Heart right ventricle (tissue), 16 donors: ENCODE results near the gene MEF2C. TPM values are rescaled to one million over a fixed set of nuclear protein-coding genes. Genes with fewer than 3 reads are reported as not detected.

Experiments
- ATAC-seq, 8 donors: fragments of 200-7000 bp; cut with Tn5 transposase; one replicate each; pipeline ENCODE4 v1.9.1; 2020; ENCODE audit warnings: mild to moderate bottlenecking in 8 of 8, moderate library complexity in 8 of 8, moderate number of reproducible peaks in 1 of 8
- DNase-seq, 2 donors: peaks; one replicate each; pipeline ENCODE4 v3.0.0-alpha.2; 2020
- H3K27ac ChIP-seq, 10 donors: fragments of 200-600 bp; sonication (generic) in 2 of 10; one replicate each; pipeline versions ENCODE4 v1.5.0 to v1.8.0; 2020 to 2022; ENCODE audit warnings: mild to moderate bottlenecking in 3 of 10
- H3K27me3 ChIP-seq, 7 donors: fragments of 200-600 bp; one replicate each; pipeline ENCODE4 v1.8.0; 2021 to 2022; ENCODE audit warnings: mild to moderate bottlenecking in 2 of 7
- H3K36me3 ChIP-seq, 9 donors: fragments of 200-600 bp; sonication (generic) in 1 of 9; one replicate each; pipeline versions ENCODE4 v1.5.0 to v1.8.0; 2020 to 2022; ENCODE audit warnings: mild to moderate bottlenecking in 2 of 9
- H3K4me1 ChIP-seq, 9 donors: fragments of 200-600 bp; sonication (generic) in 1 of 9; one replicate each; pipeline versions ENCODE4 v1.5.0 to v1.8.0; 2020 to 2022; ENCODE audit warnings: mild to moderate bottlenecking in 4 of 9
- H3K4me3 ChIP-seq, 10 donors: fragments of 200-600 bp; sonication (generic) in 2 of 10; one replicate each; pipeline versions ENCODE4 v1.5.0 to v1.8.0; 2020 to 2022; ENCODE audit warnings: mild to moderate bottlenecking in 7 of 10, moderate library complexity in 2 of 10
- H3K9me3 ChIP-seq, 11 donors: fragments of 200-600 bp in 10 of 11; sonication (generic) in 2 of 11; one replicate each; pipeline versions ENCODE4 v1.5.0 to v1.8.0; 2013 to 2022; ENCODE audit warnings: mild to moderate bottlenecking in 2 of 11, control low read depth in 1 of 11, moderate library complexity in 1 of 11
- WGBS, 2 donors: extraction: QIAGEN DNeasy Blood & Tissue Kit; methylation state at CpG; one replicate each; pipeline ENCODE4 v1.1.7; 2013; ENCODE audit warnings: inconsistent platforms in 1 of 2; 5-methylcytosine and 5-hydroxymethylcytosine counted together
- intact Hi-C, 10 donors: fragments of 100-400 bp; cut with DNase I; formaldehyde crosslinking; loops; one replicate each; pipeline versions ENCODE4 v1.11.1 to v1.14.2; 2022
- polyA plus RNA-seq, 2 donors: library from polyadenylated mRNA; stranded (reverse); fragments of 200-250 nt; gene quantifications; one replicate each; pipeline ENCODE4 v1.2.3, GENCODE V29; 2013
- total RNA-seq, 10 donors: library from RNA; stranded (reverse); fragmentation: NEBNext Ultra II Directional in 3 of 10; extraction: Animal tissue kit (Norgen Biotek cat#: 25700) in 3 of 10; gene quantifications; one replicate each; pipeline versions ENCODE4 v1.2.1 to v1.2.4, GENCODE V29; 2021 to 2023
- TF ChIP-seq, protein P1 (sequence below), 9 donors: fragments of 200-600 bp; sonication (generic) in 2 of 9; IDR thresholded peaks; one replicate each; pipeline versions ENCODE4 v1.5.0 to v1.8.0; 2021 to 2022; ENCODE audit warnings: antibody characterized with exemption in 9 of 9, mild to moderate bottlenecking in 5 of 9, moderate library complexity in 1 of 9
- donor health status: Arrhythmogenic right ventricular cardiomyopathy.
- donor health status: ischemic (EF 13 %, LVEDD 7.1; RV severe dilation, severe dysfunction).
- donor health status: healthy with polysubstance abuse.
- donor health status: DM: no; HTN: yes; CAD: no.
- donor health status: DM: no; HTN: no; CAD: no.
- donor health status: ischemic (EF 25% LVEDD 6.9; RV normal size, moderate dysfunction).
- donor health status: ischemic (EF 25% LVEDD 5.7; RV mildly dilated, moderate dysfunction).
- donor health status: healthy.
- donor health status: DM: yes; HTN: yes; CAD: no.
- donor health status: Ischemic cardiomyopathy.
- donor health status: ischemic (EF 35%, LVEDD 5.7; RV mildly dilated, moderate dysfunction).
- donor health status: nonischemic (EF 11% LVEDD 7.7; RV severe dilation, severe dysfunction).
- donor health status: DM: yes; HTN: yes; CAD: no.
- donor health status: PGD.
- donor health status: ischemic (EF 29% LVEDD 5.4; RV normal size, mild dysfunction).
- donor health status: nonischemic (EF 23%, LVEDD 6.1; RV moderate dilation, normal function).

The MEF2C gene
- total and polyA plus RNA-seq, 12 donors = 11.2 to 88.7 (median 66.3) TPM

DNA sequence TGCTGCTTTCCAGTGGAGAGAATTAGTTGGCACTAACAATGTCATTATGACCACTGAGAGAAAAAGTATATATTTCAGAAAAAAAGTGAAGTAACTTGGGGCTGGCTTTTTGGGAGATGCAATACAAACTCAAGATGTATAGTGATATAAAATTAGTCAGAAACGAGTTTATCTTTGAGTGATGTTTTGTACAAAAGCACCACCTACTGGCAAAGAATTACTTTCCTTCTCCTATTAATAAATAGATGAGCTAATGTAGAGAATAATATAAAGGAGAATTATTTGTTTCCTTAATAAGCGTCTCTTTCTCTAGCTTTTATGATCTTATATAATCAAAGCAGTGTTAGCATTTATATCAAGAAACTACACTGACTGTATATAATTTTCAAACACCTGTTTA lies 158.8 kb downstream of the MEF2C start:
- Histone ChIP-seq H3K36me3 (peaks cover 0 to 100% (median 44%) of the 10 kb centered on the region in 9 donors), H3K9me3 (no peaks in the 10 kb centered on the region), H3K27me3 (no peaks in the 10 kb centered on the region), H3K4me1 (peaks cover 0 to 21% (median 0%) of the 10 kb centered on the region in 9 donors), H3K27ac (no peak overlapping the region), H3K4me3 (no peak overlapping the region)
- intact Hi-C loops = loop anchor here in 6 of 10 donors (10.0 kb wide), 4 partner anchors 1461 to 1681 kb away; partner anchors contain the start of gene CETN3 (in 1 of the 6)
- TF ChIP-seq, protein P1, sequence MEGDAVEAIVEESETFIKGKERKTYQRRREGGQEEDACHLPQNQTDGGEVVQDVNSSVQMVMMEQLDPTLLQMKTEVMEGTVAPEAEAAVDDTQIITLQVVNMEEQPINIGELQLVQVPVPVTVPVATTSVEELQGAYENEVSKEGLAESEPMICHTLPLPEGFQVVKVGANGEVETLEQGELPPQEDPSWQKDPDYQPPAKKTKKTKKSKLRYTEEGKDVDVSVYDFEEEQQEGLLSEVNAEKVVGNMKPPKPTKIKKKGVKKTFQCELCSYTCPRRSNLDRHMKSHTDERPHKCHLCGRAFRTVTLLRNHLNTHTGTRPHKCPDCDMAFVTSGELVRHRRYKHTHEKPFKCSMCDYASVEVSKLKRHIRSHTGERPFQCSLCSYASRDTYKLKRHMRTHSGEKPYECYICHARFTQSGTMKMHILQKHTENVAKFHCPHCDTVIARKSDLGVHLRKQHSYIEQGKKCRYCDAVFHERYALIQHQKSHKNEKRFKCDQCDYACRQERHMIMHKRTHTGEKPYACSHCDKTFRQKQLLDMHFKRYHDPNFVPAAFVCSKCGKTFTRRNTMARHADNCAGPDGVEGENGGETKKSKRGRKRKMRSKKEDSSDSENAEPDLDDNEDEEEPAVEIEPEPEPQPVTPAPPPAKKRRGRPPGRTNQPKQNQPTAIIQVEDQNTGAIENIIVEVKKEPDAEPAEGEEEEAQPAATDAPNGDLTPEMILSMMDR (IDR thresholded peaks at IDR 0.05) = peak in 3 of 9 donors; percentile 22 to 35 (median 32)
- 46 to 50% methylated on average over 2 of the region's 2 CpGs for WGBS, 2 donors
- ATAC-seq = no peak
- DNase-seq = no peak

DNA sequence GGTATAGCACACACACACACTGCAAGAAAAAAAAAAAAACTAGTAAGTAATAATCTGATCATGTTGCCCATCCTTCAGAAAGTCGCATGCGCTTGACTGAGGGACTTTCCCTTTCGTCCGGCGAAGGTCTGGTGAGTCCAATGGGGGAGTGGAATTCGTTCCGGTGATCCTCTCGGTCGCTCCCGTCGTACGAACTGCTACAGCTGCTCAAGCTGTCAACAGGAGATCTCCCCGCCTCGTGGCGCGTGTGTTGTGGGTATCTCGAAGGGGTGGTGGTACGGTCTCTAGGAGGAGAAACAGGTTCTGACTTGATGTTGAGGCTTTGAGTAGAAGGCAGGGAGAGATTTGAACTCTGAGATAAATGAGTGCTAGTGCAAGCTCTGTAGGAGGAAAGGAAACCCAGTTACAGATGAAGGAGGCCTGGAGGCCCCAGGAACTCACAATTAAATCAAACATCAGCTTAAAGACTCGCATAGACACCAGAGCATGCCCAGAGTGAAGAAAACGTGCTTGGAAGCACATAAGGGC lies 160.4 kb downstream of the MEF2C start:
- ATAC-seq (no peak), DNase-seq (peak in 1 of 2 donors; percentile 6)
- Histone ChIP-seq H3K27me3 (no peaks in the 10 kb centered on the region), H3K9me3 (no peaks in the 10 kb centered on the region), H3K4me1 (peaks cover 0 to 21% (median 0%) of the 10 kb centered on the region in 9 donors), H3K4me3 (no peak overlapping the region), H3K36me3 (peaks cover 0 to 100% (median 33%) of the 10 kb centered on the region in 9 donors), H3K27ac (no peak overlapping the region)
- WGBS, 2 donors = 79 to 85% methylated on average over 20 of the region's 20 CpGs
- intact Hi-C loops = loop anchor here in 6 of 10 donors (10.0 kb wide), 4 partner anchors 1462 to 1682 kb away; partner anchors contain the start of gene CETN3 (in 1 of the 6)
- TF ChIP-seq, protein P1 (IDR thresholded peaks at IDR 0.05) = no peak

DNA sequence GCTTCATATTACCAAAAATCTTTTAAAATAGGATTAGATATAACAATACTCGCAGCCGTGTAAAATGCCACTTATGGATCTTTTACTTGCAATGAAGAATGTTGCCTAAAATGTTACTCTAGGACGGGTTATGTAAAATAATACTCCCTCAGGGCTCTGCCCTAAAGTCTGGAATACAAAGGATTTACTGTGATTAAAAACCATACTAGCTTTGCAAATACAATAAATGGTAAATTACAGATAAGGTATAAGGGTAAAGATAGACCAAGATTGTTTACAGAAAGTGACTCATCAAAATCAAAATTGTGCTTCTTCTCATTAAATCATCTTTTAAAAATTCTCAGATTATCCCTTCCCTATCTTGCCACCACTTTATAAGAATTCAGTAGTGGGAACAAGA lies 163.6 kb downstream of the MEF2C start:
- H3K27ac ChIP-seq = no peak overlapping the region
- peaks cover 0 to 87% (median 22%) of the 10 kb centered on the region in 9 donors for H3K36me3 ChIP-seq
- peaks cover 0 to 10% (median 0%) of the 10 kb centered on the region in 9 donors for H3K4me1 ChIP-seq
- TF ChIP-seq, protein P1 (IDR thresholded peaks at IDR 0.05) = no peak
- 92 to 94% methylated on average over 3 of the region's 3 CpGs for WGBS, 2 donors
- no peaks in the 10 kb centered on the region for H3K9me3 ChIP-seq
- no peak overlapping the region for H3K4me3 ChIP-seq
- ATAC-seq (no peak), DNase-seq (no peak)
- intact Hi-C loops = loop anchor here in 1 of 10 donors (10.0 kb wide), 1 partner anchor 1465 kb away; no protein-coding TSS in a partner anchor
- H3K27me3 ChIP-seq = no peaks in the 10 kb centered on the region

DNA sequence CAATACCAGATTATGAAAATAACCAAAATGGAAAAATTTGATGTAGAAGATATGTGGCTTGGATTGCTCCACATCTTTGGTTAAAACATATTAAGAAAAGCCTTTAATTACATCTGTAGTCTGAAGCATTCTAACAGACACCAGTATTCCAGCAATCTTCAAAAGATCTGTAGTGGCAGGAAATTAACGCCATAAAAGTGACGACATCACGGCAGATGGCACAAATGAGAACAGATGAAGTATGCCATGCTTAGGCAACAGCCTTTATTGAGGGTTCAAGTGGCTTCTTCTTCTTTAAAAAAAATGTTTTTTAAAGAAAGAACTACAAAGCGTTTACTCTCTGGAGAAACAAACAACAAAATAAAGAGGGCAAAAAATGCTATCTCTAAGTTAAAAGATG lies 164.2 kb downstream of the MEF2C start:
- WGBS, 2 donors = 91% methylated on average over 4 of the region's 4 CpGs
- intact Hi-C loops = loop anchor here in 1 of 10 donors (10.0 kb wide), 1 partner anchor 1466 kb away; no protein-coding TSS in a partner anchor
- Histone ChIP-seq H3K27ac (no peak overlapping the region), H3K27me3 (no peaks in the 10 kb centered on the region), H3K4me1 (peaks cover 0 to 4% (median 0%) of the 10 kb centered on the region in 9 donors), H3K36me3 (peaks cover 0 to 80% (median 22%) of the 10 kb centered on the region in 9 donors), H3K9me3 (no peaks in the 10 kb centered on the region), H3K4me3 (no peak overlapping the region)
- ATAC-seq (no peak), DNase-seq (no peak)
- TF ChIP-seq, protein P1 (IDR thresholded peaks at IDR 0.05) = no peak
